Thyroid gland (tissue), 4 donors: ENCODE data around the gene CBR1.

Experiments
- POLR2A ChIP-seq, 2 donors: fragments of 450-650 bp; IDR thresholded peaks; one replicate each; pipeline ENCODE4 v1.6.1; 2017; ENCODE audit warnings: antibody characterized with exemption in 2 of 2, mild to moderate bottlenecking in 2 of 2, moderate library complexity in 1 of 2
- TF ChIP-seq, protein P1 (sequence below), 6 experiments: fragments of 200-600 bp in 3 of 6; fragments of 450-650 bp in 3 of 6; sonication (generic) in 3 of 6; IDR thresholded peaks; one replicate each; pipeline ENCODE4 v1.5.1; 2016 to 2019; ENCODE audit warnings: antibody characterized with exemption in 6 of 6, mild to moderate bottlenecking in 2 of 6, inconsistent platforms in 1 of 6, moderate library complexity in 1 of 6

DNA sequence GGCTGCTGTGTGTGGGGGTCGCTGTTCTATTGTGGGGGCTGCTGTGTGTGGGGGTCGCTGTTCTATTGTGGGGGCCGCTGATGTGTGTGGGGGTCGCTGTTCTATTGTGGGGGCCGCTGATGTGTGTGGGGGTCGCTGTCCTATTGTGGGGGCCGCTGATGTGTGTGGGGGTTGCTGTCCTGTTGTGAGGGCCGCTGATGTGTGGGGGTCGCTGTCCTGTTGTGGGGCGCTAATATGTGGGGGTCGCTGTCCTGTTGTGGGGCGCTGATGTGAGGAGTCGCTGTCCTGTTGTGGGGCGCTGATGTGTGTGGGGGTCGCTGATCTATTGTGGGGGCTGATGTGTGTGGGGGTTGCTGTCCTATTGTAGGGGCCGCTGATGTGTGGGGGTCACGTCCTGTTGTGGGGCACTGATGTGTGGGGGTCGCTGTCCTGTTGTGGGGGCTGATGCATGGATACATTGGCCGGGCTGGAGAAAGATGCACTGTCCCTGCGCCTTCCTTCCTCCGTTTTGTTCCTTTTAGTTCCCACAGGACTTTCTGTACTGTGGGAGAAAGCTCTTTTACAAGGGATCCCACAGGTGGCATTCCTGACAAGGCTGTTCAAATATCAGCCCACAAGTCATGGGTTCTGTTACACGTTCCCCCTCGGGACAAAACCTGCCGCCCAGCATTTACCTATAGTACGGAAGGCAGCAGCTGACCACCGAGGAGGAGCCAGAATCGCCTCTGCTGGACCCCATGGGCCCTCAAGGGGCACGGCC, 37.0 kb upstream of the CBR1 start:
- TF ChIP-seq, protein P1, sequence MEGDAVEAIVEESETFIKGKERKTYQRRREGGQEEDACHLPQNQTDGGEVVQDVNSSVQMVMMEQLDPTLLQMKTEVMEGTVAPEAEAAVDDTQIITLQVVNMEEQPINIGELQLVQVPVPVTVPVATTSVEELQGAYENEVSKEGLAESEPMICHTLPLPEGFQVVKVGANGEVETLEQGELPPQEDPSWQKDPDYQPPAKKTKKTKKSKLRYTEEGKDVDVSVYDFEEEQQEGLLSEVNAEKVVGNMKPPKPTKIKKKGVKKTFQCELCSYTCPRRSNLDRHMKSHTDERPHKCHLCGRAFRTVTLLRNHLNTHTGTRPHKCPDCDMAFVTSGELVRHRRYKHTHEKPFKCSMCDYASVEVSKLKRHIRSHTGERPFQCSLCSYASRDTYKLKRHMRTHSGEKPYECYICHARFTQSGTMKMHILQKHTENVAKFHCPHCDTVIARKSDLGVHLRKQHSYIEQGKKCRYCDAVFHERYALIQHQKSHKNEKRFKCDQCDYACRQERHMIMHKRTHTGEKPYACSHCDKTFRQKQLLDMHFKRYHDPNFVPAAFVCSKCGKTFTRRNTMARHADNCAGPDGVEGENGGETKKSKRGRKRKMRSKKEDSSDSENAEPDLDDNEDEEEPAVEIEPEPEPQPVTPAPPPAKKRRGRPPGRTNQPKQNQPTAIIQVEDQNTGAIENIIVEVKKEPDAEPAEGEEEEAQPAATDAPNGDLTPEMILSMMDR (IDR thresholded peaks at IDR 0.05): no peak
- TF ChIP-seq POLR2A (IDR thresholded peaks at IDR 0.05): no peak
